Left cardiac atrium (tissue), 4 donors: ENCODE measurements around the gene JMJD4. TPM values are rescaled to one million over a fixed set of nuclear protein-coding genes. Genes with fewer than 3 reads are reported as not detected.
"Not testable (repeated sequence)": the region's sequence is repeated elsewhere in the genome, so short reads cannot be mapped to it uniquely, and the experiment has no call there.

Experiments used
- ATAC-seq, 2 donors: fragments of 200-7000 bp; cut with Tn5 transposase; one replicate each; pipeline ENCODE4 v1.9.1; 2020; ENCODE audit warnings: mild to moderate bottlenecking in 2 of 2, moderate library complexity in 2 of 2
- DNase-seq: peaks from one replicate; pipeline ENCODE4 v3.0.0-alpha.2; 2020
- intact Hi-C, 2 donors: fragments of 100-400 bp; cut with DNase I; formaldehyde crosslinking; loops; one replicate each; pipeline versions ENCODE4 v1.14.1 to v1.15.1; 2022 to 2023
- total RNA-seq, 2 donors: library from RNA; stranded (reverse); fragmentation: NEBNext Ultra II Directional; extraction: Animal tissue kit (Norgen Biotek cat#: 25700); gene quantifications; one replicate each; pipeline ENCODE4 v1.2.1, GENCODE V29; 2021
- donor health status: DM: no; HTN: yes; CAD: no.
- donor health status: DM: no; HTN: yes; CAD: no; lungs with severe emphysema.
- donor health status: DM: yes; HTN: yes; CAD: no.
- donor health status: Dilated cardiomyopathy.

JMJD4 gene
- total RNA-seq, 2 donors from 2014 or later: 9.7 to 14.1 TPM

DNA sequence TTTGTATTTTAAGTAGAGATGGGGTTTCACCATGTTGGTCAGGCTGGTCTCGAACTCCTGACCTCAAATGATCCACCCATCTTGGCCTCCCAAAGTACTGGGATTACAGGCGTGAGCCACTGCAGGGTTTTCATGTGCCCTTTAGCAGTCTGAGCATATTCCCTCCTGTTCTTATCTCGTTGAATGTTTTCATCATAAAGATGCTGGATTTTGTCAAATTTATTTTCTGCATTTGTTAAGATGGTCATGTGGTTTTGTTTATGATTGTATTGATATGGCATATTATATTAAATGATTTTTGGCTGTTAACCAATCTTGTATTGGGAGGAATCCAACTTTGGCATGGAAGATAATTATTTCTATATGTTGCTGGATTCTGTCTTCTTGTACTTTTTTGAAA lies 8.8 kb downstream of the JMJD4 start:
- ATAC-seq (no peak), DNase-seq (no peak)
- intact Hi-C loops: loop anchor here in 1 of 2 donors (10.0 kb wide), 2 partner anchors 182 to 242 kb away; no protein-coding TSS in a partner anchor

DNA sequence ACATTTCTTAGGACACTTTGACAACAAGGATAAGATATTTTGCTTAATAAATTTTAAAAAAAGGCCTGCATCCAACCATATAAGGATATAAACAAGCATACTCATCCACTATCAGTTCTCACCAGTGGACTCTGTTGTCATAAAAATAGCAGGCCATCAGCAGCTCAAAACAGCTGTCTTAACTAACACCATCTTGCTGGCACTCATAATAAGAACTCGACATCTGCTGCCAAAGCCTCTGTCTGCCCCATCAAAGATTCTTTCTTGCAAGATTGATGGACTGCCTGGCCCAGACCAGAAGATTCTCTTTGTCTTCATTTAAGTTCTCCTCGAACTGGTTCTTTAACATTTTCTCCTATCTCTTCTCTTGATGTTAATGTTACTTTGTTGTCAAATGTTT lies 10.1 kb downstream of the JMJD4 start:
- intact Hi-C loops: loop anchor here in 1 of 2 donors (10.0 kb wide), 2 partner anchors 180 to 240 kb away; no protein-coding TSS in a partner anchor
- ATAC-seq (no peak), DNase-seq (no peak)

DNA sequence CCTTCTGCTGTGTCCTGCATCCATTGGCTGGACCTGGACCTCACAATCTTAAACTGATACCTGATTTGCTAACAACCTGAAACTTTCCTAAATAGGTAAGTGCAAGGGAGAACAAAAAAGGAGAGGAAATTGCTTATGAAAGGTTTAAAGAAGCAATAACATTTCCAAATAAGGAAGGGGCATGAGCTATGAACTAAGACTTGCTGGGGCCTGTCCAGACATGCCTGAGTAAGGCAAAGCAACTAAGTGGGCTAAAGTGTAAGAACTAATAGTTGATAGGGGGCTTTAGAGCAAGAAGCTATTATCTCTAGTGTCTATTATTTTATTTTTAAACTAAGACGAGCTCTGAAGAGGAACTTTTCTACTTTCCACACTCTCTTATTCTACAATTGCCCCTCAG lies 11.6 kb downstream of the JMJD4 start:
- ATAC-seq (no peak), DNase-seq (no peak)
- intact Hi-C loops: loop anchor here in 1 of 2 donors (10.0 kb wide), 2 partner anchors 179 to 239 kb away; no protein-coding TSS in a partner anchor

DNA sequence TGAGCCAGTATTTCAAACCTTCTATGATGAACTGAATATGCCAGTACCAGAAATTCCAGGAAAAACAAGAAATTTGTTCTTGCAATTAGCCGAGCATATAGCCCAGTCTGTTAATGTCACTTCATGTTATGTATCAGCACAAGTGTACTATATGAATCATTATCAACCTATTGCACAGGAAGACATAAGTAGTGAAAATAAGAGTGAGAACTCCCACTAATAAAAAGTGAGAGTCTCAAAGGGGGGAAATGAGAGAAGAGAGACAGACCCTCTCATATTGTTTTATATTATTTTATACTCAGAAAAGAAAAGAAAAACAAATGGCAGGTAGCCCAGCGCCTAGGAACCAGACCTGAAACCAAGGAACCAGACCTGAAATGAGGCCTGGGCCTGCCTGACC lies 16.2 kb downstream of the JMJD4 start:
- intact Hi-C loops: no loop called here
- no peak for DNase-seq
- ATAC-seq: no peak

DNA sequence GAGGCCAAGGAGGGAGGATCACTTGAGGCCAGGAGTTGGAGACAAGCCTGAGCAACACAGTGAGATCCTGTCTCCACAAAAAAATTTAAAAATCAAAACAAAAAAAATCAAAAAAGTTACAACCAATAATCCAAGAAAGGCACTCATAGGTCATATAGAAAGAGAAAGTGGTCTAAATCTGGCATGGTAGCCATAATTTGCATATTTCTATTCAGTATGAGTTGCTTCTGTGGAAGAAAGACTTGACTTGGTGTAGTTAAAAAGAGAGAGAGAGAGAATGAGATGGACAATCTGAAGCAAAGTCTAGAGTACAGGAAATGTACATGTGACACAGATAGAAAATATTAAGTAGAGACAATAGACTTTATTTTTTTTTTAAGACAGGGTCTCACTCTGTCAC lies 22.5 kb downstream of the JMJD4 start:
- DNase-seq (no peak), ATAC-seq (no peak)
- intact Hi-C loops: no loop called here

DNA sequence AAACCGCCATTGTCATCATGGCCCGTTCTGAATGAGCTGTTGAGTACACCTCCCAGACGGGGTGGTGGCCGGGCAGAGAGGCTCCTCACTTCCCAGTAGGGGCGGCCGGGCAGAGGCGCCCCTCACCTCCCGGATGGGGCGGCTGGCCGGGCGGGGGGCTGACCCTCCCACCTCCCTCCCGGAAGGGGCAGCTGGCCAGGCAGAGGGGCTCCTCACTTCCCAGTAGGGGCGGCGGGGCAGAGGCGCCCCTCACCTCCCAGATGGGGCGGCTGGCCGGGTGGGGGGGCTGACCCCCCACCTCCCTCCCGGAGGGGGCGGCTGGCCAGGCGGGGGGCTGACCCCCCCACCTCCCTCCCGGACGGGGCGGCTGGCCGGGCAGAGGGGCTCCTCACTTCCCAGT lies 24.6 kb downstream of the JMJD4 start:
- ATAC-seq, DNase-seq, intact Hi-C loops: not testable (repeated sequence)

DNA sequence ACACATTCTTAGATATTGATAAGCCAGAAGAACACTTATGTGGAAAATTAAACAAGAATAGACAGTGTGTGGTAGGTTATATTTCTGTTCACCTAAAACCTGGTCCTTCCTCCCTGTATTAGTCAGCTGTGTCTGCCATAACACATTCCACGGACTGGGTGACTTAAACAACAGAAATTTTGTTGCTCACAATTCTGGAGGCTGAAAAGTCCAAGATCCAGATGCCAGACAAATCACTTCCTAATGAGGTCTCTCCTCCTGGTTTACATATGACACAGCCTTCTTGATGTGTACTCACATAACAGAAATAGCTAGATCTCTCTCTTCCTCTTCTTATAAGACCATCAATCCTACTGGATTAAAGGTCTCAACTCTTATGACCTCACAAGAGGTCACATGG lies 25.7 kb downstream of the JMJD4 start:
- ATAC-seq (no peak), DNase-seq (no peak)
- intact Hi-C loops: loop anchor here in 1 of 2 donors (10.0 kb wide), 1 partner anchor 95 kb away; no protein-coding TSS in a partner anchor

DNA sequence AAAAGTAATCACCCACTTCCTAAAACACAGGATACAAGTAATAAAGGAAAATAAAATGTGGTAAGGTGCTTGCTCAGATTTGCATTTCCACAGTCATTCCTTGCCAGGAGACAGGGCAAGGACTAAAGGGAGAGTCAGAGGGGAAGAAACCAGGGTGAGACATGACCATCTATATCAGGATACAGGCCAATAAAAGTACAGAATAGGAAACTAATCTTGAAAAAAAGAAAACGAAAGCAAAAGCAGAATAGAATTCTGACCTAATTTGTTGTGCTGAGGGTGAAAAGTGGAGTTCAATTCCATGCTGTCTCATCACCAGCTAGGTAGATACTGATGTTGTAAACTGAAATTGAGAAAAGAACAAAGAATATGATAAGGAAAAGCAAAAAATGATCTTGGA lies 27.3 kb downstream of the JMJD4 start:
- intact Hi-C loops: loop anchor here in 1 of 2 donors (10.0 kb wide), 1 partner anchor 93 kb away; no protein-coding TSS in a partner anchor
- ATAC-seq (no peak), DNase-seq (no peak)

DNA sequence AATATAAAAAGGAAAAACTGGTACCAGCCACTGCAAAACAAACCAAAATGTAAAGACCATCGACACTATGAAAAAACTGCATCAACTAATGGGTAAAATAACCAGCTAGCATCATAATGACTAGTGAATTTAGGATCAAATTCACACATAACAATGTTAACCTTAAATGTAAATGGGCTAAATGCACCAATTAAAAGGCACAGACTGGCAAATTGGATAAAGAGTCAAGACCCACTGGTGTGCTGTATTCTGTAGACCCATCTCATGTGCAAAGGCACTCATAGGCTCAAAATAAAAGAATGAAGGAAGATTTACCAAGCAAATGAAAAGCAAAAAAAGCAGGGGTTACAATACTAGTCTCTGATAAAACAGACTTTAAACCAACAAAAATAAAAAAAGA lies 33.5 kb downstream of the JMJD4 start:
- not testable (repeated sequence) for DNase-seq, ATAC-seq
- intact Hi-C loops: loop anchor here in 1 of 2 donors (10.0 kb wide), 1 partner anchor 87 kb away; no protein-coding TSS in a partner anchor

DNA sequence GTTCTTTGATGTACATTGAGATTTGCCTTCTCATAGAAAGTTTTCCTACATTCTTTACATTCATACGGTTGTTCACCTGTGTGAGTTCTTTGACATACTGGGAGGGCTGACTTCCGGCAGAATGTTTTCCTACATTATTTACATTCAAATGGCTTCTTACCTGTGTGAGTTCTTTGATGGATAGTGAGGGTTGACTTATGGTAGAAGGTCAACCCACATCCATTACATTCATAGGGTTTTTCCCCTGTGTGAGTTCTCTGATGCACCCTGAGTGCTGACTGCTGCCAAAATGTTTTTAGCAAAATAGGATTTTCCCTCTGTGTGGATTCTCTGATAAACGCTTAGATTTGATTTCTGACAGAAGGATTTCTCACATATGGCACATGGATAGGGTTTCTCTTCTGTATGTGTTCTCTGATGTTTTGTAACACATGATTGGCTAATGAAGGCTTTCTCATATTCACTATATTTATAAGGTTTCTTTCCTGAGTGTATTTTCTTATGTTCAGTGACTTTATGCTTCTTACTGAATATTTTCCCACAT lies 37.7 kb downstream of the JMJD4 start:
- intact Hi-C loops: no loop called here
- DNase-seq: no peak
- ATAC-seq: no peak

DNA sequence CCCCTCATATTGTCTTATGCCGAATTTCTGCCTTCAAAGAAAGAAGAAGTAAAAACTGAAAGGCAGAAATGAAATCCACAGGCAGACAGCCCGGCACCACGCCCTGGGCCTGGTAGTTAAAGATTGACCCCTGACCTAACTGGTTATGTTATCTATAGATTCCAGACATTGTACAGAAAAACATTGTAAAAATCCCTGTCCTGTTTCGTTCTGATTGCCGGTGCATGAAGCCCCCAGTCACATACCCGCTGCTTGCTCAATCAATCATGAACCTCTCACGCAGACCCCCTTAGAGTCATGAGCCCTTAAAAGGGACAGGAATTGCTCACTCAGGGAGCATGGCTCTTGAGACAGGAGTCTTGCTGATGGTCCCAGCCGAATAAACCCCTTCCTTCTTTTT lies 49.3 kb downstream of the JMJD4 start:
- intact Hi-C loops: no loop called here
- DNase-seq (no peak), ATAC-seq (no peak)

Other genes with a start within 250 kb of the JMJD4 start
- gene ZNF678, start 171.7 kb downstream of the JMJD4 start, total RNA-seq: 1 to 10 TPM; 3.9 to 4.7 TPM
- gene SNAP47, start 133 bp upstream of the JMJD4 start, total RNA-seq: 10 to 100 TPM; 37.9 to 38.5 TPM
- not detected for gene PRSS38, start 80.4 kb upstream of the JMJD4 start, total RNA-seq
- gene WNT9A, start 212.6 kb upstream of the JMJD4 start, total RNA-seq: 1 to 10 TPM in 1 of 2 donors, under 1 TPM in 1; 0.80 to 1.1 TPM